Endothelial cell of umbilical vein (primary cell): Measurements from ENCODE around the gene VDR. TPM values are rescaled to one million over a fixed set of nuclear protein-coding genes. Genes with fewer than 3 reads are reported as not detected.

Source experiments
- Bru-seq: library from RNA; stranded (reverse); fragments of 400-500 nt; gene quantifications from one replicate; lab custom pipeline; 2021; lab: Mats Ljungman, UMichigan
- BruChase-seq, 2 experiments: library from RNA; stranded (reverse); fragments of 400-500 nt; gene quantifications; one replicate each; lab custom pipeline; 2021; lab: Mats Ljungman, UMichigan
- BruUV-seq: library from RNA; stranded (reverse); fragments of 400-500 nt; replicated peaks from 2 replicates; lab custom pipeline; 2021; lab: Mats Ljungman, UMichigan
- CTCF ChIA-PET: fragments of 300-600, 350-600 bp; sonication (Branson Sonifier 250); formaldehyde crosslinking; loops from one replicate; lab custom pipeline; 2021; ENCODE audit warnings: antibody characterized with exemption, inconsistent platforms; lab: Charles Lee
- POLR2A ChIA-PET: fragments of 300-600, 350-600 bp; sonication (Branson Sonifier 250); formaldehyde crosslinking; loops from one replicate; lab custom pipeline; 2021; ENCODE audit warnings: antibody characterized with exemption, inconsistent platforms; lab: Charles Lee
- DNase-seq: peaks from one replicate; pipeline ENCODE4 v3.0.0-alpha.2; 2011; ENCODE audit warnings: low read depth, low spot score
- FAIRE-seq: peaks from 2 replicates; lab custom pipeline; 2011; peaks lifted over from hg19 to GRCh38; lab: Jason Lieb, UNC
- H2AFZ ChIP-seq: 2 replicates; pipeline ENCODE4 v1.6.0; 2012; ENCODE audit warnings: low read depth, low read length, control low read depth, inconsistent platforms
- H3K27ac ChIP-seq: 2 replicates; pipeline ENCODE4 v1.5.1; 2011; ENCODE audit warnings: low read depth, mild to moderate bottlenecking, control low read depth, low read length, moderate library complexity; ENCODE audit not compliant: insufficient read depth
- H3K27me3 ChIP-seq, 2 experiments: 2 replicates each; pipeline versions ENCODE4 v1.6.0 to v1.6.1; 2011; ENCODE audit warnings: low read length in 2 of 2, mixed read lengths in 1 of 2; ENCODE audit not compliant: control insufficient read depth in 2 of 2, insufficient read depth in 2 of 2
- H3K36me3 ChIP-seq, 2 experiments: 2 replicates in 1 of 2; 3 replicates in 1 of 2; pipeline ENCODE4 v1.5.1; 2011; ENCODE audit warnings: low read length in 2 of 2, mild to moderate bottlenecking in 1 of 2, moderate library complexity in 1 of 2; ENCODE audit not compliant: control insufficient read depth in 2 of 2, insufficient read depth in 2 of 2; ENCODE audit errors: extremely low read depth in 1 of 2
- H3K4me1 ChIP-seq: 3 replicates; pipeline ENCODE4 v1.5.1; 2011; ENCODE audit warnings: mild to moderate bottlenecking, low read length; ENCODE audit not compliant: control insufficient read depth, insufficient read depth; ENCODE audit errors: extremely low read depth
- H3K4me2 ChIP-seq: 2 replicates; pipeline ENCODE4 v1.6.1; 2011; ENCODE audit warnings: low read length, control low read depth, mixed read lengths; ENCODE audit not compliant: insufficient read depth
- H3K4me3 ChIP-seq, 3 experiments: fragments of 200-600 bp in 1 of 3; sonication (generic), shearing (Covaris generic) in 1 of 3; replicated peaks in 1 of 3; 2 replicates each; pipeline ENCODE4 v1.5.1; 2011 to 2016; ENCODE audit warnings: control low read depth in 3 of 3, low read length in 3 of 3, mild to moderate bottlenecking in 2 of 3, inconsistent platforms in 1 of 3, low read depth in 1 of 3, moderate library complexity in 1 of 3; ENCODE audit not compliant: insufficient read depth in 1 of 3
- H3K79me2 ChIP-seq: 2 replicates; pipeline ENCODE4 v1.6.0; 2012; ENCODE audit warnings: low read length, inconsistent platforms; ENCODE audit not compliant: control insufficient read depth, insufficient read depth
- H3K9ac ChIP-seq: replicated peaks from 2 replicates; pipeline ENCODE3; 2011; ENCODE audit warnings: low read length, control low read depth; ENCODE audit not compliant: insufficient read depth; ENCODE audit errors: extremely low read depth
- H3K9me1 ChIP-seq: replicated peaks from 3 replicates; pipeline ENCODE4 v1.6.0; 2011; ENCODE audit warnings: mild to moderate bottlenecking, low read length; ENCODE audit not compliant: control insufficient read depth, insufficient read depth; ENCODE audit errors: extremely low read depth
- H3K9me3 ChIP-seq: replicated peaks from 2 replicates; pipeline ENCODE4 v1.5.1; 2012; ENCODE audit warnings: low read length, inconsistent platforms; ENCODE audit not compliant: control insufficient read depth, insufficient read depth
- H4K20me1 ChIP-seq: replicated peaks from 2 replicates; pipeline ENCODE3; 2011; ENCODE audit warnings: mild to moderate bottlenecking, low read length; ENCODE audit not compliant: control insufficient read depth, insufficient read depth; ENCODE audit errors: extremely low read depth
- EZH2 ChIP-seq: IDR thresholded peaks from 2 replicates; pipeline ENCODE4 v1.6.1; 2012; ENCODE audit warnings: borderline replicate concordance, low read depth, mild to moderate bottlenecking, moderate library complexity, low read length, inconsistent platforms; ENCODE audit not compliant: severe bottlenecking
- FOS ChIP-seq: IDR thresholded peaks from 2 replicates; pipeline ENCODE4 v1.6.1; 2011; ENCODE audit warnings: mild to moderate bottlenecking, low read length, moderate library complexity, borderline replicate concordance; ENCODE audit not compliant: insufficient read depth
- JUN ChIP-seq: IDR thresholded peaks from 2 replicates; pipeline ENCODE4 v1.6.1; 2011; ENCODE audit warnings: borderline replicate concordance, low read depth; ENCODE audit not compliant: insufficient read length, insufficient read depth
- dilution Hi-C: fragments of 300-500 bp; cut with MboI; formaldehyde crosslinking; loops from one replicate; pipeline ENCODE4 v1.15.0; 2019; ENCODE audit warnings: low sequenced_read_pairs; ENCODE audit not compliant: extremely low pct_ligation_motif_present
- intact Hi-C: fragments of 100-400 bp; cut with micrococcal nuclease; formaldehyde crosslinking; loops from one replicate; pipeline ENCODE4 v1.10.0; 2022
- long read RNA-seq: library from polyadenylated mRNA; stranded (forward); transcript quantifications from one replicate; pipeline ENCODE4 v2.0.0, GENCODE V29; 2021
- polyA minus RNA-seq, 3 experiments: library from RNA; depleted of rRNA, polyadenylated mRNA; stranded (reverse); fragments of >200 nt; gene quantifications; 1 replicate in 1 of 3; 2 replicates in 2 of 3; pipeline ENCODE4 v1.2.3, GENCODE V29; 2011
- polyA plus RNA-seq, 4 experiments: library from polyadenylated mRNA; depleted of rRNA in 3 of 4; stranded (reverse) in 3 of 4; unstranded in 1 of 4; fragments of >200 nt; gene quantifications; 2 replicates each; pipeline versions ENCODE4 v1.2.1 to v1.2.3, GENCODE V29; 2011 to 2012; ENCODE audit warnings: missing spikeins in 1 of 4
- total RNA-seq: library from RNA; stranded (reverse); gene quantifications from 2 replicates; pipeline ENCODE4 v1.2.3, GENCODE V29; 2021
- TF ChIP-seq, protein P1 (sequence below), 2 donors: IDR thresholded peaks; 1 replicate in 1 of 2; 2 replicates in 1 of 2; pipeline ENCODE4 v1.5.1; 2011; ENCODE audit warnings: low read length in 2 of 2, mild to moderate bottlenecking in 2 of 2, moderate library complexity in 2 of 2, control low read depth in 1 of 2, inconsistent platforms in 1 of 2, low read depth in 1 of 2; ENCODE audit not compliant: insufficient read depth in 1 of 2; ENCODE audit errors: extremely low read depth in 1 of 2
- TF ChIP-seq, protein P2 (sequence below): IDR thresholded peaks from 2 replicates; pipeline ENCODE4 v1.6.1; 2011; ENCODE audit not compliant: insufficient read depth, insufficient read length

VDR gene
- total RNA-seq (0.48 and 0.73 TPM in 2 replicates), polyA plus RNA-seq (0.81 and 0.91 TPM in 2 replicates), polyA minus RNA-seq (1.3 and 2.8 TPM in 2 replicates), Bru-seq, nascent RNA (percentile 20 among the genes with signal in this experiment), BruChase-seq, experiment 1, labeled RNA remaining after a 6-hour chase (percentile 17 among the genes with signal in this experiment), BruChase-seq, experiment 2, labeled RNA remaining after a 2-hour chase (percentile 17 among the genes with signal in this experiment)
- polyA plus RNA-seq (2011; cell fraction: cytosol; rRNA removed) = 0.72 and 0.88 TPM in 2 replicates
- polyA plus RNA-seq (2011; cell fraction: nucleus; rRNA removed) = 0.41 and 0.46 TPM in 2 replicates
- polyA plus RNA-seq (2012) = 0.80 and 1.2 TPM in 2 replicates
- 4.9 TPM for polyA minus RNA-seq (2011; cell fraction: cytosol; rRNA and poly(A)+ RNA removed)
- 0.43 and 0.77 TPM in 2 replicates for polyA minus RNA-seq (2011; cell fraction: nucleus; rRNA and poly(A)+ RNA removed)
- long read RNA-seq = 0 reads

DNA sequence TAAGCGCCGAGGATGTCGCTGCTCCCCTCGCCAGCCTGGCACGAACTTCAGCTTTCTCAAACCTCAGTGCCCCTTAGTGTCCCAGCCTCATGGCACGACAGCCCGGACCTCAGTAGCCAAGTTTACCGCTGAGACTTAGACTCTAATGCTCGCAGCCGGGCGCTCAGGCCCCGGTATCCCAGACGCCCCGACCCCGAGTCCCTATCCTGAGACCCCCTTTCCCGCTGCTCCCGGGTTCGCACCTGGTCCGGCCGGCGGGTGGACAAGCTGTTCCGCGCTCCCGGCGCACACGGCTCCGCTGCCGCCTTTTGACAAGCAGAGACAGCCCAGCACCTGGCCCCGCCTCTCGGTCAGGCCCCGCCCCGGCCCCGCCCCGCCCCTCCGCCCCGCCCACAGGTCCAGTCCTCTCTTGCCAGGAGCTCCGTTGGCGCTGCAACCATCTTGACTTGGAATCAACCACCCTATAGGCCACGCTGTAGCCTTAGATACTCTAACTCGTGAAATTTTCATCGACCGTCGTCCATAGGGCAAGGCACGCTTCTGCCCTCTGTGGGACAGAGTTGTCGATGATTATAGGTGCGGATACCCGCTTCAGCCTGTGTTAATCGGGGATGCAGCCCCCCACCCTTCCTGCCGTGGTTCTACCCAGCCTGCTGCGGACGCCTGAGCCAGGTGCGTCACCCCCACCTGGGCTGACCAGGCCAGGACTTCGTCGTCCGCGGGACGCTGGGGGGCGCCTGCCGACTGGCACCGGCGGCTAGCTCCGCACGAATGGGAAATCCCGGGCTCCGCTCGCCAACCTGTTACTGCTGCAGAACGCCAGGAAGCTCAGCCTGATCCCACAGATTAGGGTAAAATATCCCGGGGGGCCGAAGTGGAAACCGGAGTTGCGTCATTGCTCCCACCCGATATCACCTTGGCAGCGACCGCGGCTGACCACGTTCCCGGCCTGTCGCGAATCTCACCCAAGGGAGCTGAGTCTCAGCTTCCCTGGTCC lies at the start of gene VDR:
Gene VDR (minus strand): TSS at position 282 of the 997 bp plus-strand sequence. CDS start 25,881 bp downstream, outside the sequence.
- intact Hi-C loops = loop anchor here (5.0 kb wide), 1 partner anchor 42 kb away; no protein-coding TSS in a partner anchor
- CTCF ChIA-PET = interaction anchor here (0.6 to 2.4 kb wide), 20 partner anchors 8 to 293 kb away, joined by 3 to 13 read pairs (median 4); partner anchors contain the start of gene TMEM106C
- H3K4me3 ChIP-seq = peak within 1 kb of the TSS; percentile 36 to 59 (median 44)
- H3K4me1 ChIP-seq = peaks cover 20% of the 10 kb centered on the region
- peak within 1 kb of the TSS; percentile 56 for H2AFZ ChIP-seq
- TF ChIP-seq FOS = no peak
- TF ChIP-seq EZH2 = peak; percentile 67
- no peak for TF ChIP-seq JUN
- TF ChIP-seq, protein P1, sequence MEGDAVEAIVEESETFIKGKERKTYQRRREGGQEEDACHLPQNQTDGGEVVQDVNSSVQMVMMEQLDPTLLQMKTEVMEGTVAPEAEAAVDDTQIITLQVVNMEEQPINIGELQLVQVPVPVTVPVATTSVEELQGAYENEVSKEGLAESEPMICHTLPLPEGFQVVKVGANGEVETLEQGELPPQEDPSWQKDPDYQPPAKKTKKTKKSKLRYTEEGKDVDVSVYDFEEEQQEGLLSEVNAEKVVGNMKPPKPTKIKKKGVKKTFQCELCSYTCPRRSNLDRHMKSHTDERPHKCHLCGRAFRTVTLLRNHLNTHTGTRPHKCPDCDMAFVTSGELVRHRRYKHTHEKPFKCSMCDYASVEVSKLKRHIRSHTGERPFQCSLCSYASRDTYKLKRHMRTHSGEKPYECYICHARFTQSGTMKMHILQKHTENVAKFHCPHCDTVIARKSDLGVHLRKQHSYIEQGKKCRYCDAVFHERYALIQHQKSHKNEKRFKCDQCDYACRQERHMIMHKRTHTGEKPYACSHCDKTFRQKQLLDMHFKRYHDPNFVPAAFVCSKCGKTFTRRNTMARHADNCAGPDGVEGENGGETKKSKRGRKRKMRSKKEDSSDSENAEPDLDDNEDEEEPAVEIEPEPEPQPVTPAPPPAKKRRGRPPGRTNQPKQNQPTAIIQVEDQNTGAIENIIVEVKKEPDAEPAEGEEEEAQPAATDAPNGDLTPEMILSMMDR (IDR thresholded peaks at IDR 0.05; ENCODE audit: extremely low read depth in 1 of 2, insufficient read depth in 1 of 2, low read depth in 1 of 2, low read length in 2 of 2) = peak; percentile 18 to 23
- TF ChIP-seq, protein P2, sequence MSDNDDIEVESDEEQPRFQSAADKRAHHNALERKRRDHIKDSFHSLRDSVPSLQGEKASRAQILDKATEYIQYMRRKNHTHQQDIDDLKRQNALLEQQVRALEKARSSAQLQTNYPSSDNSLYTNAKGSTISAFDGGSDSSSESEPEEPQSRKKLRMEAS = no peak
- BruUV-seq = no TSS peak
- peak; percentile 72 for FAIRE-seq
- no peaks in the 10 kb centered on the region for H4K20me1 ChIP-seq
- H3K9ac ChIP-seq = no peak within 1 kb of the TSS
- dilution Hi-C loops = no loop called here
- no peaks in the 10 kb centered on the region for H3K79me2 ChIP-seq
- no peak within 1 kb of the TSS for H3K27ac ChIP-seq
- H3K9me1 ChIP-seq = no peaks in the 10 kb centered on the region
- peak; percentile 61 for DNase-seq
- POLR2A ChIA-PET = interaction anchor here (0.7 kb wide), 1 partner anchor 11 kb away, joined by 3 read pairs; no protein-coding TSS in a partner anchor
- H3K4me2 ChIP-seq = peak within 1 kb of the TSS; percentile 91
- no peaks in the 10 kb centered on the region for H3K36me3 ChIP-seq
- no peaks in the 10 kb centered on the region for H3K9me3 ChIP-seq
- H3K27me3 ChIP-seq = peaks cover 32 to 35% of the 10 kb centered on the region in 2 experiments
